T-helper 1 cell (primary cell): Measurements from ENCODE around the gene RTL1.
A peak's percentile ranks its signal among the peaks of the same experiment; 100 is the strongest.

Experiments used
- DNase-seq, 5 donors: peaks; one replicate each; pipeline ENCODE4 v3.0.0-alpha.2; 2012 to 2020

RTL1 gene

DNA sequence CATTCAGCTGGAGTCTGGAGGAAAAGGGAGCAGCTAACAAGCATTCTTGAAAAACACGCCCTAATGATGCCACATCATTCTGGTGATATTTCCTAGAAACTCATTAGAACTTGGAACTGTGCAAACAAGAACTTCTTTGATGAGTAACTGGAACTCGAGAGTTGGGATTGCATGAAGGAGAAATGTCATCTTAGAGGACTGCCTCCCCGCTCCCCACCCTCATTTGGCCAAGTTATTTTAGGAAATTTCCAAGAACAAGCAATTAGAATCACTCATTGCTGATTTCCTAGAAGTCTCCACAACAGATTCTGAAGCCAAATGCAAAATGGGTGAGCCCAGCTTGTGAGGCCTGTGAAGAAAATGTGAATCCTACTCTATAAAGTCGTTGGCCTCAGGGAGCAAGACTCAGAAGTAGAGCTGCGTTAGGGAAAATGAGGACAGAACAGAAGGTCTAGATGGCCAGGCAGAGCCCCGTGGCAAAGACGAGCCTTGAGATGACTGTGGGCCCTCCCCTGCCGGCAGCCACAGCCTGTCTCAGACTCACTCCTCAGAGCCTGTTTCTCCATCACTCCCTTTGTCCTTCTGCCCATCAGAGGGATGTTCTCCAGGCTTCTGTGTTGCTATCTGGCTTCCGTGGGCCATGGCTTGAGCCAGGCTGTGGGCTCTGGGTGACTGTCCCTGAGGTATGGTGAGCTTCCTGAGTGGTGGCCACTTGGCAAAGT is 38.4 kb downstream of the RTL1 start:
- no peak for DNase-seq

DNA sequence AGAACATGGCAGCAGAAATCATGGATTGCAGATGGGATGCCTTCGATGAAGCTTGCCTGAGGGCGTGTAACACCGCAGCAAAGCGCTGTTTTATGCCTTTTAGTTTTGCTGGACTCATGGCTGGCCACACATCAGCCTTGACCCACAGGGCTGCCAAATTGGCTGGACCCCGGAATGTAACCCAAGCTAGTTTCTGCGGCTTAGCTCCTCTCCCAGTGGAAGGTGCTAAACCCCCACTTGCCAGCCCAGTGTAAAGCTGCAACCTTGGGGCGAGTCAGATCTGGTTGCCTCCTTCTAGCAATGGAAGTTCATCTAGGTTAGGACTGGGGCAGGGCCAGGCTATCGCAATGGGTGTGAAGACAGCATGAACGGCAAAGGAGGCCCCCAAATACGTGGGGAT is 39.3 kb downstream of the RTL1 start:
- no peak for DNase-seq

DNA sequence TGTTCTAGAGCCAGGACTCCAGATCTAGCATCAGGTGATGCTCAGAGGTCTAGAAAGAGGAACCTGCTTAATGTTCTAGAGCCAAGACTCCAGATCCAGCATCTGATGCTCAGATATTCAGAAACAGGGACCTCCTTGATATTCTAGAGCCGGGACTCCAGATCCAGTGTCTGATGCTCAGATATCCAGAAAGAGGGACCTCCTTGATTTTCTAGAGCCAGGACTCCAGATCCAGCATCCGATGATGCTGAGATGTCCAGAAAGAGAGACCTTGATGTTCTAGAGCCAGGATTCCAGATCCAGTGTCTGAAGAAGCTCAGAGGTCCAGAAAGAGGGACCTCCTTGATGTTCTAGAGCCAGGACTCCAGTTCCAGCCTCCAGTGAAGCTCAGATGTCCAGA is 40.7 kb downstream of the RTL1 start:
- DNase-seq = no peak

DNA sequence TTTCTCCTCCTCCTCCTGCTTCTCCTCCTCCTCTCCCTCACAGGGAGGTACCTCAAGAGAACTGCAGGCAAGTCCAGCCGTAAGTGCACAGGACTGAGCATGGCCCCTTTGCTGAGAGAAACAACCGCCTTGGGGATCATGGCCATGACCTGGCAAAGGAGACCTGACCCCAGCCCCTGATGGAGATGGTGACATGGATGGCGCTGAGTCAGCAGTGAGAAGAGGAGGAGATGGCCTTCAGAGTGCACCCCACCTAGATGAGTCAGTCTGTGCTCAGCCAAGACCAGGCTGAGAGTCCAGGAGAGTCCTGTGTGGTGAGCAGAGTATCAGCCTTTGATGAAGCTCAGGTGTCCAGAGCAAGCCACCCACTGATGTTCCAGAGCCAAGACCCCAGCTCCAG is 41.2 kb downstream of the RTL1 start:
- DNase-seq = no peak

DNA sequence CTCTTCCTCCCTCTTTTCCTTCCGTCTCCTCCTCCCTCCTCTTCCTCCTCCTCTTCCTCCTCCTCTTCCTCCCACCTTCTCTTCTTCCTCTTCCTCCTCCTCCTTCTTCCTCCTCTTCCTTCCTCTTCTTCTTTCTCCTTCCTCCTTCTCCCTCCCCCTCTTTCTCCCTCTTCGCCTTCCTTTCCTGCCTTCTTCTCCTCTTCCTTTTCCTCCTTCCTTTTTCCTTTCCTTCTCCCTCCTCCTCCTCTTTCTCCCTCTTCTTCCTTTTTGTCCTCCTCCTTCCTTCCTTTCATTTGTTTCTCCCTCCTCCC is 41.6 kb downstream of the RTL1 start:
- DNase-seq = no peak

DNA sequence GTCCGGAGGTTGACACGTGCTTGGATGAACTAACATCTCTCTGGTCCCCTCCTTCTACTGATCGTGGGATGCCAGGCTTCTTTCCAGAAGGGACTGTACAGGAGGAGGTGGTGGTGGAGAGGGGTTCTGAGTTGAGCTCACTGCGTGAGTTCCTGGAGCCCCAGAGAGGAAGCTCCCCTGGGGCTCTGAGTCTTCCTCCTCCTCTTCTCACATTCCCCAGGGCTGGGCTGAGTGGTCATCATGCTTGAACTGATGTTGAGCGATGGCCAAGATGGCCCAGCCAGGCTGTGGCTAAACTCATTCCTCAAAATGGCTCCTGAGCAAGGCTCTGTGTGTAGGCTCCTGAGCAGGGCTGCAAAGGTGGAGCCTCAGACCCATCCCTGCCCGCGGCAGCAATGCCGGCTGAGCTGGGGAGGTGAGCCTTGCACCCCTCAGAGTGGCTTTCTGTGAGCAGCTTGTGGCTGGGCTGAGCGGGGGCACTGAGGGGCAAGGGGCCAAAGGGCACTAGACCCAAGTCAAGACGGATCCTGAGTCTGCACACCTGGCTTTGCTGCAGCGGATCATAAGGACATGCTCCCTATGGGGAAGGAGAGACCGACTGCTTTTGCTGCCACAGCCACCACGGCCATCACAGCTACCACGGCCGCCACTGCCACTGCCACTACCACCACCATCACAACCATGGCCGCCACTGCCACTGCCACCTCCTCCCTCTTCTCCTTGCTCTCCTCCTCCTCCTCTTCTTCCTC is 42.2 kb downstream of the RTL1 start:
- no peak for DNase-seq

DNA sequence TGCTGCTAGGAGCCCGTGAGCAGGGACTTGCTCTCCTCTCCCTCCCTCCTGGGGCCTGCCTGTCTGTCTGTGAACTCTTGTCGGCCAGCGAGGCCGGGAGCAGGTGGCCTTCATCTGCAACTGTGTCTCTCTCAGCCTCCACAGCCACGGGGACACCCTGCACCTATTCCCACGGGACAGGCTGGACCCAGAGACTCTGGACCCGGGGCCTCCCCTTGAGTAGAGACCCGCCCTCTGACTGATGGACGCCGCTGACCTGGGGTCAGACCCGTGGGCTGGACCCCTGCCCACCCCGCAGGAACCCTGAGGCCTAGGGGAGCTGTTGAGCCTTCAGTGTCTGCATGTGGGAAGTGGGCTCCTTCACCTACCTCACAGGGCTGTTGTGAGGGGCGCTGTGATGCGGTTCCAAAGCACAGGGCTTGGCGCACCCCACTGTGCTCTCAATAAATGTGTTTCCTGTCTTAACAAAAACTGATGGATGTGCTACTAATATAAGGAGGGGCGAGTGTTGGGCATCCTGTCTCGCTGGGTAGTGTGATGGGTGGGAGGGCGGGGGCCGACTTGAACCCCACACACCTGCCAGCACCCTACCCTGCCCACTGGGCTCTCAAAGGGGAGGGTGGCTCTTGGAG is 42.9 kb downstream of the RTL1 start:
- DNase-seq = no peak

DNA sequence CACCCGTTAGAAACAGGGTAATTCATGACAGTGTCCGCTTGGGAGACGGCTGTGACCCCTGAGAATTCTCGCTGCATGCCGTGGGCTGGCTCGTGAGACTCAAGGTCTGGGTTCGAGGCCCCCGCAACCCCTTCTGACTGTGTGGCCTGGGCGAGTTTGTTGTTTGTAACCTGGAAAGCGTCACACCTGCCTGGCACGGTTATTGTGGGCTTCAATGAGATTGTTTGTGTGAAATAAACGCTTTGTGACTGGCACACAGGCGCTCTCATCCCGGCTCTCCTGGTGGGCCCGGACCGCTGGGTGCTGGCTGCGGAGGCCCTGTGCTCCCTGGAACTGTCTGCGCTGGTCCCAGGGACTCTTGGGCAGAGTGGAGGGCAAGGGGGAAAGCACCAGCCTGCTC is 43.7 kb downstream of the RTL1 start:
- DNase-seq = no peak

DNA sequence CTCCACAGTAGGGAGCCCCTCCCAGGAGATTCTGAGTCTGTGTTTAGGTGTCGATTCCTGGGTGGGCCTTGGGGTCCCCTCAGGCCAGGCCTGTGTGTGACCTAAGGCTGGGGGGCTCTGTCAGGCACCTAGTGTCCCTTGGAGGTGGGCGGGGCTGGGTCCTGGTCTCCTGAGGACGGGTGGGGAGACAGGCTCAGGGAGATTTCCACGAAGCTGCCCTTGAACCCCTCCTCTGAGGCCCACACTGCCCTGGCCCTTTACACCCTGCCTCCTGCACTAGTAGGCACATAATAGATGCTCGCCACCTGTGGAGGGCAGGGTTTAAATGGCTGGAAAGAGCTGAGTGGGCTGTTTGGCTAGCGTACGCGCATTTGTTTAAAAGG is 44.7 kb downstream of the RTL1 start:
- DNase-seq = no peak

DNA sequence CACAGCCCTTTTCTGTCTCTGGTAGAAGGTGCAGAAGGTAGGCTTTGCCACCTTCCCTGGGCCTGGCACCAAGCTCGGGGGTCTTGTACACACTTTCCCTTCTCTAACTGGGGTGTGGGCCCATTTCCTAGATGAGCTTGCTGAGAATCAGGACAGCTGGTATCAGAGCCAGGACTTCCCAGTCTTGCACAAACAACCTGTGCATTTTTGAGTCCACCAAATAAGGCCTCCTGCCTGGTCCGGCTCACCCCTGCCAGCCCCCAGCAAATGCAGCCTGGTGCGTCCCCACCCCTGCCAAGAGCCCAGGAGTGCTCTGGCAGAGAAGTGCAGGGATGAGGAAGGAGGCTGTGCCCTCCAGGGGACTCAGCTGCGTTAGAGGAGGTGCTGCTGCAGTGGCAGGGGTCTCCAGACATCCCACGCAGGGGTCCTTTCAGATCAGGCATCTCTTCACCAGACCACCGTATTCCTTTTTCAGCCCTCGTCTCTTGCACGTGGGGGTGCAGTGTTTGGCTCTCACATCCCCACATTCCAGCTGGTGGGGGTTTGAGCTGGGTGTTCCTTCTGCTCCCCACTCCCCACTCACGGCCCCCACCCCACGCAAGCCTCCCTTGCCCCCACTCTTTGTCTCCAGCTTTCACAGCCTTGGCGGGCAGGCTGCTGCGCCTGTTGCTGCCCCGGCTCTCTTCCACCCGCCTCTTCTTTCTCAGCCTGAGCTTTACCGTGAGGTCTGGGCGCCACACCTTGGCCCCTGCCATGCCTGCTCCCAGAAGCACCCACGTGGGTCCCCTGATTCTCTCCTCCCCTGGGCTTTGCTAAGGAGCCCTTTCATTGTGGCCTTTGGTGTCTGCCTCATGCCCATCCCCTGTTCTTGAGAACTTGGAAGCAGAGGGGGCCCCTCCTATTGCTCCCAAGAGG is 45.3 kb downstream of the RTL1 start:
- no peak for DNase-seq

DNA sequence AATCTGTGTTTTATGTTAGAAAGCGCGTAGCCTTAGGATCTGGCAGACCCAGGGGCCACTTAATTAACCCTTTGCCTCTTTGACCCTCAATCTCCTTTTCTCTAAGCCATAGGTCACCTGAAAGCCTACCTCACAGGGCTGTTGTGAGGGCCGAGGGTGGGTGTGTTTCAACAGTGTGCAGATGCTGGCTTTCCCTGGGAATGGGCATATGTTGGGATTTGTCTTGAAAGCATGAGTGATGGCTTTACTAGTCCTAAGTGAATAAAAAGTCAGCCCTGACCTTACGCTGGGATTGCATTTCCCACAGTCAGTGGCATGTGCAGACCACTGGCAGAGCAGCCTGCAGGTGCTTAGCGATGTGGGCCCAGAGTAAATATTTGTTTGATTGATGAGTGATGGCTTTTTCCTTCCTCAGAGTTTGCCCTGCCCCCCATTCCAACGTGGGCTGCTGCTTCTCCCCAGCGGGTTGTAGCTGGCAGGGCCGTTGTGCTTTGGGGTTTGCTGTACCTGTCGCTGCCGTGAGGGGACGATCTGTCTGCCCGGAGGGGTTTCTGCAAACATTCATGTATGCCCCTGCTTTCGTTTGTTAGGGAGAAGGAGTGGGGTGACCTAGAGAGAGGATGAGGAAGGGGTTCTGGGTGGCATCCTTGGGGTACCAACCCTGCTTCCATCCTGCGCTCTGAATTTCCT is 46.1 kb downstream of the RTL1 start:
- no peak for DNase-seq

DNA sequence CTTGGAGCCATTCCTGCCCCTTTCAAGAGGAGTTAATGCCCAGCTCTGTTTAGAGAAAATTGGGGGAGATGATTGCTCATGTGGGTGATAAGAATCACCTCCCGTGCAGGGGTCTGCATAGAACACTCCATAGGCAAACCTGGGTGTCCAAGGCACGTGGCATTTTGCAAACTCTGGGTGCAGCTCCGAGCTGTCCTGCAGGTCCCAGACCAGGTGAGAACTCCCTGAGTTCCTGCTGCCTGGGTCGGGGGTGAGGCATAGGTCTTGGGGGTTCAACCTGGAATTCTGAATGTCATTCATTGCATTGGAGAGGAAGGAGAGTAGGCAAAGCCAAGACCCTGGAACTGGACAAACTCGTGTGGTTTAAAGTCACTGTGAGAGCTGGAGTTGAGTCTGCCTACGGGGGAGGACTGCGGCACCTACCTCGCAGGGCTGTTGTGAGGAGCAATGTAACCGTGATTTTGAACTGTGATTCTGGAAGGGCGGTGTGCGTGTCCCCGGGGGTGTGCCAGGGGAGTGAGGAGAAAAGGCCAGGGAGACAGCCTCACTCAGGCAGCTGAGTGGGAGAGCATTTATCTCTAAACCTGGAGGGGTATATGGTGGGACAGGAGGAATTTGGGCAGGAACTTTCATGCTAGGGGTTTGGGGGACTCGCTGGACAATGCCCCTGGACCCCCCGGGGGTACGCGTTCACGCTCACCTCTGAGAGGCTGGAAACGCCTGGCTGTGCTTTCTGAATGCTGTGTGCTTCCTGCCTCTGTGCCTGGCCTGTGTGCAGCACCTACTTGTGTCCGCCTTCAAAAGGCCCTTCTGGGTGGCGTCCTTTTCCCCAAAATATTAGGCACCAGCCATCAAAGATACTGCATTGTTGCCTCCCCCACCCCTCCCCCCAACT is 47.2 kb downstream of the RTL1 start:
- DNase-seq = no peak

DNA sequence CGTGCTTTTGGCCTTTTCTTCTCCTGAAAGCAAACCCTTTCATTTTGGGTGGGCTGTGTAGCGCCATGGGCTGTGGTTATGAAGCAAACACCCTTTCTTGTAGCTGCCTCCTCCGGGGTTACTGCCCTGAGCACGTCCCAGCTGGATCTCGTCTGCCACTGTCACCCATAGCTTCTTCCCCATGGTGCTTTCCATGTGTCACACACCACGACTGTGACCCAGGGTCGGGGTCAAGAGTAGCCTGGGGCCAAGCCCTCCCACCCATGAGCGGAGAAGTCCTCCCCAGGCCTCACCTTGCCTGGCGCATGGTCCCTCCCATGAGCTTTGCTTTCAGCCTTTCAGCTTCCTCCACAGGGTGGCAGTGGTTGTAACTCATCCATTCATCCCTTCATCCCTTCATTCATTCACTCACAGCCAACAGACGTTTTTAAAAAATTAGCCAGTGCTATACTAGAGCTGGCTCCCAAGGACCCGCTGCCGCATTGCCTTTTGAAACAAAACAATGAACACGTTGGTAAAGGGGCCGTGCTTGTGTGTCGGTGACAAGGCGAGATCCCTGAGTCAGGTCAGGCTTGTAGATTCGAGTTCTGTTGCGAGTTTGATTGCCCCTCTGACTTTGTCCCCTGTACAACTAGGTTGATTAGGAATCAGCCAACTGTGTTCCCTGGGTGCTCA is 48.1 kb downstream of the RTL1 start:
- no peak for DNase-seq

DNA sequence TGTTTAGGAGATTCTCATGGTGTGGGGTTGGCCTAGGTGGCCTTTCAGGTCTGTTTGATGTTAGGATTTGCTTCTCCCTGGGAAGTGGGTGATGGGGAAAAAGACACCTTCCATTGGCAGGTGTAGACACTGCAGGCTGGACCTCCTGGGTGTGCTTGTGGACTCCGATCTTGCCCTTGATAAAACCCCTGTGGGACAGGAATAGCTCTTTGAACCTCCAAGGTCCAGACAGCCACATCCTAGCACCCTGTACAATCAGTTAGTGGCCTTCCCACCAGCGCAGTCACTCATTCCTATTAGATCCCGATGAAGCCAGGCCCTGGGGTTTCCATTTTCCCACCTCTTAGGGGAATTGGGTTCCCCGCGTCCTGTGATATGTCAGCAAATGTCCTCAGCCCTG is 49.1 kb downstream of the RTL1 start:
- DNase-seq = no peak

DNA sequence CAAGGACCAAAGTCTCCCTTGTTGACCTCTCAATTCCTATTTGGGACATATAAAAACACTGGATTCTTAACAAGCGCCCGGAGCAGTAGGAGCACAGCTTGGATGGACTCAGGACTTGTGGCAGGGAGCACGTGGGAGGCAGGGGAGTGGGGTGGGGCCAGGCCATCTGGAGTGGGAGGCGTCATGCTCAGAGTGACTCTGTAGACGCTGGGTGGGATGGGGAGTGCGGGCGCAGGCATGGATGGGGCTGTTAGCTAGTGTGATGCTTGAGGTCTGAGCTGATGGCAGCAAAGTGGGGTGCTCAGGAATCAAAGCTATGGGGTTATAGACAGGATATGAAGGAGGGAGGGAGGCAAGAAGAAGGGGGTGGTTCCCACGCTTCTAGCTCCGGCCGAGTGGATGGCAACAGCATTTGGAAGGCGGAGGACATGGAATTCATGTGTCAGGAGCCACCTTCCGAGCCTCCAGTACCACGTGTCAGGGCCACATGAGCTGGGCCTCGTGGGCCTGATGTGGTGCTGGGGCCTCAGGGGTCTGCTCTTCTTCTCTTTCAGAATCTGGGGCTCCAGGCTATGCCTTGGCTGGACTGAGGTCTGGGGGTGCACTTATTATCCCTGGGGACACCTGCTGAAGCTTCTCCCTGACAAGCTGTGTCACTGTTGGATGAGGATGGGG is 51.4 kb downstream of the RTL1 start:
- no peak for DNase-seq

DNA sequence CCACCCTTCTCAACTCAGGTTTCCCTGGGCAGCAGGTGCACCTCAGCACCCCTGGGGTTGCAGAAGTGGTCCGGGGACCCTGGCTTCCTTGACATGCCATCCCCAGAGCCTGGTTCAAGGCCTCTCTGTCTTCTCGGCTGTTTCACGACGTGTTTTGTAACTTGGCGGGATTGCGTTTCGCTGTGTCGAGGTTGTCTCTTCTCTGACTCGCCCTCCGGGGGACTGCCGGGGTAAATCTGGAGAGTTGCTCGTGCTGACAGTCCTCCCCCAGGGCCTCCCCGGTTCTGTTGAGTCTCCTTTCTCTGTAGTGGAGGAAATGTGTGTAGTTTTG is 52.0 kb downstream of the RTL1 start:
- DNase-seq = no peak

DNA sequence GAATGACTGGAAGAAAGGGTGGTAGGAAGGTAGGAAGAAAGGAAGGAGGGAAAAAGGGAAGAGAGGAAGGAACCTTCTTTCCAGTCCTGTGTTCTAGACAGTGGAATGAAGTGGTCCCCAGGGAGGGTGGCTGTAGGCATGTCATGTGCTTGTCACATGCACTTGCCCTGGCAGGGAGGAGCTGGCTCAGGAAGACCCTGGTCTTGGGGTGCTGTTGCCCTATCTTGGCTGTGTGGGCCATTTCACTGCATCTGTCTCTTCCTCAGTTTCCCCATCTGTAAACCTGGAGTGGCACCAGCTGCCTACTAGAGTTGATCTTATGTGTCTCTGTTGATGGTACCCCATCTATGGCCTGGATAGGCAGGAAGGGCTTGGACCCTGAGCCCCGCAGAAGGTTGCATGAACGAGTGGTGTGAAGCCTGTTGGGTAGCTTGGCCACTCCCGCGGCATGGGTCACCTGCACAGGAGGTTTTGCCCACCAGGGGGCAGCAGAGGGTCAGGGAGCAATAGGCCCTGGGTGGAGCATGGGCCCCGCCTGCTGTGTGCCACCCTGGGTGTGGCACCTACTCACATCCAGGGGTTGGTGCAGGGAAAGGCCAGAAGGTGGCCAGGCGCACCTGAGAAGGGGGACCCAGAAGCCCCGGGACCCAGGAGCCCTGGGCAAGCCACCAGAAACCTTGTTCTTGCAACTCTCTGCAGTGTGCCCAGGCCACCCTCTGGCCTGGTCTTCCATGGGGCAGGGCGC is 52.5 kb downstream of the RTL1 start:
- peak; percentile 41 to 73 (median 61) for DNase-seq

DNA sequence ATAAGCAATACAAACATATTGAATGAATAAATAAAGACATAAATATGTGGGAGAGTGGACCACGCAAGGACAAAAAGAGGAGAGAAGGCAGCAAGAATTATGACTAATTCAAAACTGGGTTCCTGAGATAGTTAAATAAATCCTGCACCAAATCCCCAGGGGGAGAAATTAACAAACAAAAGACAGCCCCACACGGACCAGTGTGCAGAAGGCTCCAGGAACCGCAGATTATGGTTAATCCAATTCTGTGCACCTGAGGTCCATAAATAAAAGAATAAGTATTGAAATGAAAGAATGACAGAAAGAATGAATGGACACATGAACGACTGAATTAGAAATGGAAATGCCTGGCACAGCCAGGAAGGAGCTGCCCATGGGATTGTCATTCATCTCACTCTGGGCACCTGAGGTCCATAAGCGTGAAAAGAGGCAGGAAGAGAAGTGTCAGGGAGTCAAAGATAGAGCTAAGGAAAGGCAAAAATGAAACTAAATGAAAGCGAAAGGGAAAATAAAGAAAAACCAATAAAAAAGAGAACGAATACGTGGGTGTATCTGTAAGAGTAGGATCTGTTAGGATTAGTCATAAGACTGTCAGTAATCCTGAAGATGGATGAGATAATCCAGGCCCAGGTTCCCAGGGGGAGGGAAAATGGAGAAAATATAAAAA is 54.3 kb downstream of the RTL1 start:
- peak in 1 of 5 donors; percentile 11 for DNase-seq

DNA sequence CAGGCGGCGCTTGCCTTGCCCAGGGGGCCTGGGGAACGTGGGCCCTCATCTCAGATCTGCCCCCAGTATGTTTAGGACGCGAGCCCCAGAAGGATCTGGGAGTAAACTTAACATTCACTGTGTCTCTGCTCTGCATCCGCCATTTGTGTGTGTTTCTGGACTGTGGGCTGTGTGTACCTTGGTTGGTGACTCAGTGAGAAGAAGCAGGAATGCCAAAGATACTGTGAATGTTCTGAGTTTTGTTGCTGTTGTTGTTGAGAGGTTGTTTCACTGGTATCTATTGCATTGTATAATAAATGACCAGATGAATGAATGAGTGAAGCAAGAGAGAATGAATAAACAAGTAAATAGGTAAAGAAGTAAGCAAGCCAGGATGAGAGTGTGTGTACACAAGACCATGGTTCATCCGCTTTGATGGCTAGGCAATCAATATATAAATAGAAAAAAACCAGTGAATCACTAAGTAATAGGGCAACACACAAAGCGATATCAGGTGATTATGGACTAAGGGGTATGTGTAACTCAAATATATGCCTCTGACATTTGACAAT is 57.1 kb downstream of the RTL1 start:
- DNase-seq = no peak
